ENCODE data around the gene SLC24A3. TPM values are rescaled to one million over a fixed set of nuclear protein-coding genes. Genes with fewer than 3 reads are reported as not detected.

SLC24A3 gene
- total and polyA plus RNA-seq, 7 donors = 0.92 to 20.8 (median 13.5) TPM

DNA sequence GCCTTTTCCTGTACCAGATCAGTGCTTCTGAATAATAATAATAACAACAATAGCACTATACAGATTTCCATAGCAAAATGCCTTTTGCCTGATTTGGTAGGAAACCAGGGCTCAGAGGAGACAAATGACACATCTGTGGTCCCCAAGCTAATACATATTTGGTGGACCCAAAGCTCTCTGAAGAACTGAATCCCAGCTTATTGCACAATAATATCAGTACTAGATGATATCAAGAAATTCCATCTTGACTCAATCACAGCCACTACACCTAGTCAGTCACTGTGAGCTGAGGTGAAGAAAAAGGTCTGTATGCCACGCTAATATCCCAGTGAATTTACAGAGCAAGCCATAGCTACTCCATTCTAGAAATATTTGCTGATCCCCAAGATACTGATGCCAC is 275.0 kb downstream of the SLC24A3 start:
- no peaks in the 10 kb centered on the region for H3K4me1 ChIP-seq
- no peaks in the 10 kb centered on the region for H3K9me3 ChIP-seq
- H3K27me3 ChIP-seq = no peaks in the 10 kb centered on the region
- no peak overlapping the region for H3K4me3 ChIP-seq
- DNase-seq = no peak
- TF ChIP-seq EP300 (IDR thresholded peaks at IDR 0.05) = no peak
- TF ChIP-seq, protein P1, sequence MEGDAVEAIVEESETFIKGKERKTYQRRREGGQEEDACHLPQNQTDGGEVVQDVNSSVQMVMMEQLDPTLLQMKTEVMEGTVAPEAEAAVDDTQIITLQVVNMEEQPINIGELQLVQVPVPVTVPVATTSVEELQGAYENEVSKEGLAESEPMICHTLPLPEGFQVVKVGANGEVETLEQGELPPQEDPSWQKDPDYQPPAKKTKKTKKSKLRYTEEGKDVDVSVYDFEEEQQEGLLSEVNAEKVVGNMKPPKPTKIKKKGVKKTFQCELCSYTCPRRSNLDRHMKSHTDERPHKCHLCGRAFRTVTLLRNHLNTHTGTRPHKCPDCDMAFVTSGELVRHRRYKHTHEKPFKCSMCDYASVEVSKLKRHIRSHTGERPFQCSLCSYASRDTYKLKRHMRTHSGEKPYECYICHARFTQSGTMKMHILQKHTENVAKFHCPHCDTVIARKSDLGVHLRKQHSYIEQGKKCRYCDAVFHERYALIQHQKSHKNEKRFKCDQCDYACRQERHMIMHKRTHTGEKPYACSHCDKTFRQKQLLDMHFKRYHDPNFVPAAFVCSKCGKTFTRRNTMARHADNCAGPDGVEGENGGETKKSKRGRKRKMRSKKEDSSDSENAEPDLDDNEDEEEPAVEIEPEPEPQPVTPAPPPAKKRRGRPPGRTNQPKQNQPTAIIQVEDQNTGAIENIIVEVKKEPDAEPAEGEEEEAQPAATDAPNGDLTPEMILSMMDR (IDR thresholded peaks at IDR 0.05) = no peak
- no peak for TF ChIP-seq POLR2AphosphoS5 (IDR thresholded peaks at IDR 0.05)
- TF ChIP-seq POLR2A (IDR thresholded peaks at IDR 0.05) = no peak
- intact Hi-C loops (cut with DNase I) = no loop called here
- WGBS, 2 donors = 81 to 93% methylated on average over 1 of the region's 1 CpG
- H3K36me3 ChIP-seq = no peaks in the 10 kb centered on the region
- H3K27ac ChIP-seq = no peak overlapping the region

DNA sequence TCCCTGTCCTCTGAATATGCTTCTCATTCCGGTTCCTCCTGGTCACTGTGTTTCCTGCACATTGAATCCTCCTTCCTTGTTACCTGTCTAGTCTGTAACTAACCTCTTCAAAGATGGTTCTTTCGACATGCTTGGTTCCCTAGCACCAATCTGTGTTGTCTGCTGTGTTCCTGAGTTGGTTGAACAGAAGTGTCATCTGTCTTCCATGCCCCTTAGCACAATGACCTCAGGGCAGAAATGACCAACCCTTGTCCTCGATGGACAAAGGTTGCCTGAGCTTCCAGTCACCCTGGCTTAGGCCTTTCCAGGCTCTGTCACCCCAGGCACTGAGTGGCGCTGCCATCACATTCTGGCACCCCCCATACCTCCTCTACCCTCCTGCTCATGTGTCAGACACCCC is 278.8 kb downstream of the SLC24A3 start:
- Histone ChIP-seq H3K27ac (no peak overlapping the region), H3K4me3 (no peak overlapping the region), H3K36me3 (no peaks in the 10 kb centered on the region), H3K9me3 (no peaks in the 10 kb centered on the region), H3K27me3 (no peaks in the 10 kb centered on the region), H3K4me1 (no peaks in the 10 kb centered on the region)
- TF ChIP-seq POLR2A (IDR thresholded peaks at IDR 0.05) = no peak
- TF ChIP-seq POLR2AphosphoS5 (IDR thresholded peaks at IDR 0.05) = no peak
- intact Hi-C loops (cut with DNase I) = no loop called here
- WGBS, 2 donors = 83 to 91% methylated on average over 4 of the region's 4 CpGs
- DNase-seq = no peak

GRCh38 chr20:19492116-19492515 is 279.7 kb downstream of the SLC24A3 start:
- DNase-seq = no peak
- intact Hi-C loops (cut with DNase I) = no loop called here

GRCh38 chr20:19492687-19493336 is 280.4 kb downstream of the SLC24A3 start:
- H3K27me3 ChIP-seq = no peaks in the 10 kb centered on the region
- H3K4me1 ChIP-seq = no peaks in the 10 kb centered on the region
- H3K9me3 ChIP-seq = no peaks in the 10 kb centered on the region
- intact Hi-C loops (cut with DNase I) = no loop called here
- TF ChIP-seq EP300 (IDR thresholded peaks at IDR 0.05) (no peak), POLR2AphosphoS5 (IDR thresholded peaks at IDR 0.05) (no peak)
- no peak overlapping the region for H3K4me3 ChIP-seq
- H3K36me3 ChIP-seq = no peaks in the 10 kb centered on the region
- no peak for DNase-seq
- WGBS, 2 donors = 82% methylated on average over 6 of the region's 6 CpGs
- H3K27ac ChIP-seq = no peak overlapping the region

More at GRCh38 chr20:19492116-19492515, 279.7 kb downstream of the SLC24A3 start:
- Histone ChIP-seq H3K9me3 (no peaks in the 10 kb centered on the region), H3K27me3 (no peaks in the 10 kb centered on the region), H3K4me1 (no peaks in the 10 kb centered on the region), H3K27ac (no peak overlapping the region), H3K4me3 (no peak overlapping the region), H3K36me3 (no peaks in the 10 kb centered on the region)
- TF ChIP-seq POLR2AphosphoS5 (IDR thresholded peaks at IDR 0.05) (no peak), POLR2A (IDR thresholded peaks at IDR 0.05) (no peak)
- 90 to 96% methylated on average over 3 of the region's 3 CpGs for WGBS, 2 donors

DNA sequence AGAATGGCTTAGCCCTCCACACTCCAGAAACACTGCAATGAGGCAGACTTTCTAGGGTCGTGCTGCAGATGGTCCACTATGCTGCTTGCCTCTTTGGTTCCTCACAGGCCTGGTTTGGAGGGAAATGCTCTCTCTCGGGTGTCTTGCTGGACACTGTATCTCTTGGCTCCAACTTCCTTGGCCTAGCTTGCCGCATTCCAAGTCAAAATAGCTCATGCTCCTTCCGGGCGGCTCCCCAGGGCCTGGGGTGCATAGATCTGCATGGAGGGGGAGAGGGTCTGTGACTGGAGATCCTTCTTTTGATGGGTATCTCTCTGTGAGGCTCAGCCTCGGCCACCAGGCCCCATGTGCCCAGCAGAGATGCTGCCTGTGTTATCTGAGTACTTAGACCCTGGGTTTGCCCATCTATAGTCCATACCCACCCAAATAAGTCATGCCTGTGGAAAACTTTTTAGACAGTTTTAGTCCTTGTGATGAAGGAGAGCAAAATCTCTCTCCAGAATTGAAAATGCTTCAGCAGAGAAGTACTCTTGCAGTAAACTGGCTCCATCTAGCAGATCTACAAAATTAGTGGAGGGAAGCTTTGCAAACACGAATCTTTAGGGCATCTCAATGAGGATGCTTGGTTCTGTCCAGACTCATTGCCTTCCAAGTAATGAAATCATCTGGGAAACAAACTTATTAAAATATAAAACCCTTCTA is 281.5 kb downstream of the SLC24A3 start:
- no peaks in the 10 kb centered on the region for H3K4me1 ChIP-seq
- no peaks in the 10 kb centered on the region for H3K36me3 ChIP-seq
- H3K27ac ChIP-seq = no peak overlapping the region
- DNase-seq = no peak
- intact Hi-C loops (cut with DNase I) = no loop called here
- WGBS, 2 donors = 79 to 84% methylated on average over 7 of the region's 7 CpGs
- no peaks in the 10 kb centered on the region for H3K27me3 ChIP-seq
- no peak overlapping the region for H3K4me3 ChIP-seq
- no peaks in the 10 kb centered on the region for H3K9me3 ChIP-seq
- TF ChIP-seq POLR2AphosphoS5 (IDR thresholded peaks at IDR 0.05) (no peak), EP300 (IDR thresholded peaks at IDR 0.05) (no peak), POLR2A (IDR thresholded peaks at IDR 0.05) (no peak)
- TF ChIP-seq, protein P1 (IDR thresholded peaks at IDR 0.05) = no peak

- intact Hi-C loops (cut with DNase I) = no loop called here
- Histone ChIP-seq H3K4me1 (no peaks in the 10 kb centered on the region), H3K9me3 (no peaks in the 10 kb centered on the region), H3K27me3 (no peaks in the 10 kb centered on the region), H3K36me3 (no peaks in the 10 kb centered on the region), H3K27ac (no peak overlapping the region), H3K4me3 (no peak overlapping the region)
- TF ChIP-seq, protein P1 (IDR thresholded peaks at IDR 0.05) = no peak
- TF ChIP-seq POLR2A (IDR thresholded peaks at IDR 0.05) (no peak), POLR2AphosphoS5 (IDR thresholded peaks at IDR 0.05) (no peak)
- DNase-seq = no peak
- WGBS, 2 donors = 81 to 89% methylated on average over 12 of the region's 12 CpGs
These were observed 283.7 kb downstream of the SLC24A3 start for GRCh38 chr20:19495905-19496703.

Measured in sigmoid colon (tissue), 7 donors.